Loucy (cell line): ENCODE results near the gene PDE10A.

Experiments used
- H2AFZ ChIP-seq: fragments of 200-600 bp; sonication (generic); 2 replicates; pipeline ENCODE4 v1.6.0; 2016; ENCODE audit warnings: antibody characterized with exemption, mild to moderate bottlenecking, low read length, moderate library complexity
- H3F3A ChIP-seq: fragments of 200-600 bp; 2 replicates; pipeline ENCODE4 v1.6.0; 2016; ENCODE audit warnings: antibody characterized with exemption, low read depth, mild to moderate bottlenecking
- H3K27me3 ChIP-seq: fragments of 200-600 bp; sonication (generic); 2 replicates; pipeline ENCODE4 v1.6.1; 2014; ENCODE audit warnings: low read length, mild to moderate bottlenecking; ENCODE audit not compliant: insufficient read depth, poor library complexity, severe bottlenecking
- H3K36me3 ChIP-seq: fragments of 200-600 bp; sonication (generic); 2 replicates; pipeline ENCODE4 v1.6.1; 2016; ENCODE audit warnings: low read length; ENCODE audit not compliant: insufficient read depth
- H3K4me1 ChIP-seq: fragments of 200-600 bp; sonication (generic); 2 replicates; pipeline ENCODE4 v1.5.1; 2014; ENCODE audit warnings: low read length, mild to moderate bottlenecking; ENCODE audit not compliant: insufficient read depth, poor library complexity, severe bottlenecking
- H3K4me2 ChIP-seq: fragments of 200-600 bp; sonication (generic); 2 replicates; pipeline ENCODE4 v1.6.0; 2014; ENCODE audit warnings: antibody characterized with exemption, low read length, low read depth, mild to moderate bottlenecking; ENCODE audit not compliant: poor library complexity, severe bottlenecking
- H3K4me3 ChIP-seq: fragments of 200-600 bp; sonication (generic); 2 replicates; pipeline ENCODE4 v1.5.1; 2014; ENCODE audit warnings: low read length, mild to moderate bottlenecking, mixed read lengths; ENCODE audit not compliant: poor library complexity, severe bottlenecking
- H3K79me2 ChIP-seq: fragments of 200-600 bp; sonication (generic); 2 replicates; pipeline ENCODE4 v1.6.1; 2014; ENCODE audit warnings: low read length; ENCODE audit not compliant: insufficient read depth
- H3K9ac ChIP-seq: fragments of 200-600 bp; sonication (generic); 2 replicates; pipeline ENCODE4 v1.6.0; 2014; ENCODE audit warnings: mild to moderate bottlenecking, low read depth, low read length, moderate library complexity; ENCODE audit not compliant: poor library complexity, severe bottlenecking
- H3K9me2 ChIP-seq: fragments of 200-600 bp; sonication (generic); replicated peaks from 2 replicates; pipeline ENCODE4 v1.6.1; 2016; ENCODE audit warnings: low read depth, low read length, mixed read lengths
- H3K9me3 ChIP-seq: fragments of 200-600 bp; sonication (generic); 2 replicates; pipeline ENCODE4 v1.6.1; 2014; ENCODE audit warnings: mild to moderate bottlenecking, antibody characterized with exemption, low read length, low read depth; ENCODE audit not compliant: insufficient read depth
- H4K20me1 ChIP-seq: fragments of 200-600 bp; sonication (generic); 2 replicates; pipeline ENCODE4 v1.6.0; 2014; ENCODE audit warnings: antibody characterized with exemption, low read length, mild to moderate bottlenecking; ENCODE audit not compliant: insufficient read depth, poor library complexity, severe bottlenecking
- EZH2phosphoT487 ChIP-seq: fragments of 200-600 bp; IDR thresholded peaks from 2 replicates; pipeline ENCODE4 v1.6.1; 2018; ENCODE audit warnings: antibody characterized with exemption, mild to moderate bottlenecking, moderate library complexity, borderline replicate concordance
- TF ChIP-seq, protein P1 (sequence below): fragments of 200-600 bp; sonication (generic); conservative IDR thresholded peaks from 2 replicates; pipeline ENCODE4 v1.5.1; 2014; ENCODE audit warnings: mild to moderate bottlenecking, antibody characterized with exemption, low read length

The PDE10A gene

DNA sequence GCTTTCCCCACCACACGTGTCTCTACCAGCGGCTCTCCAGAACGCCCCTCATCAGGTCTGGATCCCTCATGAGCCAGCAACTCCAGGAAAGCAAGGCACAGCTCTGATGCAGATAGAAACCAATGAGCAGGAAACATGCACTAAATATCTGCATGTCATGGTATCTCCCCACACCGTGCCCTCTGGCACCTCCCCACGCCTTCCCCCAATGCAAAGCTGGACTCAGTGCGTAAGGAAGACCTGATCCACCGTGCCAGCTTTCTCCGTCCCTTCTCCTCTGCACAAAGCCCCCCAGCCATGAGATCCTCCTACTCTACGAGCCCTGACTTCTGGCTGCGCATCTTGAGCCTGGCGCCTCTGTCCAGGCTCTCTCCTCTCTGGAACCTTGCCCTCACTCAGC is 9.4 kb downstream of the PDE10A start:
- TF ChIP-seq, protein P1, sequence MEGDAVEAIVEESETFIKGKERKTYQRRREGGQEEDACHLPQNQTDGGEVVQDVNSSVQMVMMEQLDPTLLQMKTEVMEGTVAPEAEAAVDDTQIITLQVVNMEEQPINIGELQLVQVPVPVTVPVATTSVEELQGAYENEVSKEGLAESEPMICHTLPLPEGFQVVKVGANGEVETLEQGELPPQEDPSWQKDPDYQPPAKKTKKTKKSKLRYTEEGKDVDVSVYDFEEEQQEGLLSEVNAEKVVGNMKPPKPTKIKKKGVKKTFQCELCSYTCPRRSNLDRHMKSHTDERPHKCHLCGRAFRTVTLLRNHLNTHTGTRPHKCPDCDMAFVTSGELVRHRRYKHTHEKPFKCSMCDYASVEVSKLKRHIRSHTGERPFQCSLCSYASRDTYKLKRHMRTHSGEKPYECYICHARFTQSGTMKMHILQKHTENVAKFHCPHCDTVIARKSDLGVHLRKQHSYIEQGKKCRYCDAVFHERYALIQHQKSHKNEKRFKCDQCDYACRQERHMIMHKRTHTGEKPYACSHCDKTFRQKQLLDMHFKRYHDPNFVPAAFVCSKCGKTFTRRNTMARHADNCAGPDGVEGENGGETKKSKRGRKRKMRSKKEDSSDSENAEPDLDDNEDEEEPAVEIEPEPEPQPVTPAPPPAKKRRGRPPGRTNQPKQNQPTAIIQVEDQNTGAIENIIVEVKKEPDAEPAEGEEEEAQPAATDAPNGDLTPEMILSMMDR: no peak
- TF ChIP-seq EZH2phosphoT487: no peak
- Histone ChIP-seq H3K9ac (no peak overlapping the region), H3K9me3 (no peaks in the 10 kb centered on the region), H3F3A (no peaks in the 10 kb centered on the region), H3K4me3 (no peak overlapping the region), H3K9me2 (no peaks in the 10 kb centered on the region), H3K79me2 (no peaks in the 10 kb centered on the region), H3K36me3 (no peaks in the 10 kb centered on the region), H3K4me2 (no peak overlapping the region), H2AFZ (no peak overlapping the region), H3K27me3 (no peaks in the 10 kb centered on the region), H4K20me1 (no peaks in the 10 kb centered on the region), H3K4me1 (no peaks in the 10 kb centered on the region)

DNA sequence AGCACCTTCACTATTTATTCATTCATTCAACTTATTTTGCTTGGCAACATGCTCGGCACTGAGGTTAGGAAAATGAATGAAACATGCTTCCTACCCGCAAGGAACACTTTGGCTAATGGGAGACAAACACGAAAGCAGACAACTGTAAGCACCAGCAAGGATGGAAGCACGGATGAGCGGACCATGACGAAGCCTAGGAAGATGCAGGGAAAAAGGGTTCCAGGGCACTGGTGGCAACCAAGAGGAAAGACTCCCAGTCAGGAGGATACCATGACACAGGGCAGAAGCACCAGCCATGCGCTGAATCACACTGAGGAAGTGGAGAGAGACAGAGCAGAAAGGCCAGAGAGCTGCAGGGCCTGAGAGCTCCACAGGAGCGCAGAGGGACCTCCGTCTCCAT is 9.8 kb downstream of the PDE10A start:
- no peaks in the 10 kb centered on the region for H3K27me3 ChIP-seq

DNA sequence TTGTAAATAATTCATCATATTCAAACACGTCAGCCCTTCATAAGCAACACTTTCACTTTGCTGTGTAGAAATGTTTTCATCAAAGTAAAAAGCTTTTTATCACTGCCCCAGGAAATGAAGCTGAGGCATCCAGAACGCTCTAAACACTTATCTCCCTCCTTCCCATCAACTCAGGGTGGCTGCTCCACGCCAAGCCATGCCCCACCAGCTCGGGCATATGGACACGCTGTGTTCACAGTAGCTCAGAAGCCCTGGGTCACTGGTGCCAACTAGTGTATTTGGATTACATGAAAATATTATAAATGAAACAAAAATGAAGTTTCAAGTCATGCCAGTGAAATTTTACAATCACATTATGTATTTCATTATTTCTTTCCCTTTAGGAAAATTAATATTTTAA is 10.3 kb downstream of the PDE10A start:
- TF ChIP-seq EZH2phosphoT487: no peak
- TF ChIP-seq, protein P1: no peak
- Histone ChIP-seq H3K4me1 (no peaks in the 10 kb centered on the region), H4K20me1 (no peaks in the 10 kb centered on the region), H2AFZ (no peak overlapping the region), H3K9me2 (no peaks in the 10 kb centered on the region), H3K4me3 (no peak overlapping the region), H3K27me3 (no peaks in the 10 kb centered on the region), H3K9me3 (no peaks in the 10 kb centered on the region), H3K79me2 (no peaks in the 10 kb centered on the region), H3K4me2 (no peak overlapping the region), H3K9ac (no peak overlapping the region), H3F3A (no peaks in the 10 kb centered on the region), H3K36me3 (no peaks in the 10 kb centered on the region)

More for the DNA sequence above, 9.8 kb downstream of the PDE10A start:
- Histone ChIP-seq H3K9me3 (no peaks in the 10 kb centered on the region), H3K79me2 (no peaks in the 10 kb centered on the region), H3K4me3 (no peak overlapping the region), H3K9me2 (no peaks in the 10 kb centered on the region), H3K9ac (no peak overlapping the region), H3K4me2 (no peak overlapping the region), H3K36me3 (no peaks in the 10 kb centered on the region), H4K20me1 (no peaks in the 10 kb centered on the region), H2AFZ (no peak overlapping the region), H3K4me1 (no peaks in the 10 kb centered on the region), H3F3A (no peaks in the 10 kb centered on the region)
- no peak for TF ChIP-seq EZH2phosphoT487
- TF ChIP-seq, protein P1: no peak
